A673 (cell line): ENCODE measurements around the gene THUMPD1.

Source experiments
- EZH2 ChIP-seq: fragments of 200-600 bp; sonication (generic); IDR thresholded peaks from 2 replicates; pipeline ENCODE4 v1.6.1; 2017; ENCODE audit warnings: borderline replicate concordance, low read depth, mild to moderate bottlenecking, mixed read lengths, antibody characterized with exemption, low read length; ENCODE audit not compliant: poor library complexity, severe bottlenecking
- TF ChIP-seq, protein P1 (sequence below): fragments of 300-800, 200-600 bp; sonication (generic); conservative IDR thresholded peaks from 2 replicates; pipeline ENCODE4 v1.5.1; 2017; ENCODE audit warnings: low read depth, mild to moderate bottlenecking, antibody characterized with exemption, low read length, moderate library complexity, mixed read lengths

DNA sequence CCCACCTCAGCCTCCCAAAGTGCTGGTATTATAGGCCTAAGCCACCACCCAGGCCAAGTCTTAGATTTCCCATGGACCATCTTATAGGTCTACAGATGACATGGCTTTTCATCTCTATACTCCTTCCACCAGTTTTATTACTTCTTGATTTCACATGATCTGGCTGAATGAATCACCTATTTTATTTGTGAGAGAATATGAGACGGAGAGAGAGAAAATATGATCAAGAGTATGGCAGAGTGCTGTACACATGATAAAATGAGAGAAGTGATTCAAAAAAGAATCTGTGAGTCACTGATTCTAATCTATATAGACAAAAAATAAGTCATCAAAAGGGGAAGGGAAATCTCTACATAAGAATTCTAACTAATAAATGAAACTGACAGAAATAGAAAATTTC is 57.8 kb downstream of the THUMPD1 start:
- TF ChIP-seq, protein P1, sequence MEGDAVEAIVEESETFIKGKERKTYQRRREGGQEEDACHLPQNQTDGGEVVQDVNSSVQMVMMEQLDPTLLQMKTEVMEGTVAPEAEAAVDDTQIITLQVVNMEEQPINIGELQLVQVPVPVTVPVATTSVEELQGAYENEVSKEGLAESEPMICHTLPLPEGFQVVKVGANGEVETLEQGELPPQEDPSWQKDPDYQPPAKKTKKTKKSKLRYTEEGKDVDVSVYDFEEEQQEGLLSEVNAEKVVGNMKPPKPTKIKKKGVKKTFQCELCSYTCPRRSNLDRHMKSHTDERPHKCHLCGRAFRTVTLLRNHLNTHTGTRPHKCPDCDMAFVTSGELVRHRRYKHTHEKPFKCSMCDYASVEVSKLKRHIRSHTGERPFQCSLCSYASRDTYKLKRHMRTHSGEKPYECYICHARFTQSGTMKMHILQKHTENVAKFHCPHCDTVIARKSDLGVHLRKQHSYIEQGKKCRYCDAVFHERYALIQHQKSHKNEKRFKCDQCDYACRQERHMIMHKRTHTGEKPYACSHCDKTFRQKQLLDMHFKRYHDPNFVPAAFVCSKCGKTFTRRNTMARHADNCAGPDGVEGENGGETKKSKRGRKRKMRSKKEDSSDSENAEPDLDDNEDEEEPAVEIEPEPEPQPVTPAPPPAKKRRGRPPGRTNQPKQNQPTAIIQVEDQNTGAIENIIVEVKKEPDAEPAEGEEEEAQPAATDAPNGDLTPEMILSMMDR, result no peak
- TF ChIP-seq EZH2, result no peak
